K562 (cell line): ENCODE measurements around the gene DCTN5. TPM values are rescaled to one million over a fixed set of nuclear protein-coding genes. Genes with fewer than 3 reads are reported as not detected.

Source experiments
- BRD9 ChIP-seq: fragments of 450-650 bp; IDR thresholded peaks from 2 replicates; pipeline ENCODE4 v1.6.1; 2018; ENCODE audit warnings: low read depth; ENCODE audit not compliant: partially characterized antibody
- CAMTA2 ChIP-seq: fragments of 250-450 bp; sonication (Bioruptor Pico); conservative IDR thresholded peaks from 2 replicates; pipeline ENCODE4 v1.5.1; 2022
- CBX3 ChIP-seq, 2 experiments: IDR thresholded peaks; 1 replicate in 1 of 2; 2 replicates in 1 of 2; pipeline ENCODE4 v1.6.1; 2012; ENCODE audit warnings: inconsistent platforms in 2 of 2, low read length in 2 of 2, borderline replicate concordance in 1 of 2, control low read depth in 1 of 2
- CHD2 ChIP-seq: IDR thresholded peaks from 2 replicates; pipeline ENCODE4 v1.6.1; 2011; ENCODE audit warnings: low read depth, low read length
- ESRRB ChIP-seq: fragments of 250-450 bp; sonication (Bioruptor Pico); IDR thresholded peaks from 2 replicates; pipeline ENCODE4 v1.5.0; 2020; ENCODE audit warnings: mild to moderate bottlenecking, moderate library complexity, borderline replicate concordance
- FUS ChIP-seq: fragments of 200-400 bp; formaldehyde crosslinking; optimal IDR thresholded peaks from 2 replicates; pipeline ENCODE3; 2017; ENCODE audit warnings: low read depth, low read length
- HMG20B ChIP-seq: fragments of 250-450 bp; sonication (Bioruptor Pico); IDR thresholded peaks from 2 replicates; pipeline ENCODE4 v1.5.0; 2021; ENCODE audit warnings: mild to moderate bottlenecking
- MBD2 ChIP-seq: sonication (generic); IDR thresholded peaks from 2 replicates; pipeline ENCODE4 v1.6.1; 2016; ENCODE audit warnings: low read depth, borderline replicate concordance
- NCOR1 ChIP-seq: fragments of 450-650 bp; IDR thresholded peaks from 2 replicates; pipeline ENCODE4 v1.6.1; 2016; ENCODE audit warnings: mild to moderate bottlenecking, moderate library complexity
- PRPF4 ChIP-seq: fragments of 200-400 bp; formaldehyde crosslinking; IDR thresholded peaks from one replicate; pipeline ENCODE4 v1.6.1; 2017; ENCODE audit warnings: low read length, low read depth, mild to moderate bottlenecking; ENCODE audit not compliant: insufficient read depth, poor library complexity, severe bottlenecking
- SRSF3 ChIP-seq: fragments of 200-400 bp; formaldehyde crosslinking; IDR thresholded peaks from 2 replicates; pipeline ENCODE4 v1.6.1; 2016; ENCODE audit warnings: mild to moderate bottlenecking, low read length, moderate library complexity; ENCODE audit not compliant: insufficient read depth
- TCFL5 ChIP-seq: fragments of 250-450 bp; sonication (Bioruptor Pico); conservative IDR thresholded peaks from 2 replicates; pipeline ENCODE4 v1.6.1; 2021; ENCODE audit warnings: mild to moderate bottlenecking, moderate library complexity, matching md5 sums
- ZNF780A ChIP-seq: fragments of 250-450 bp; sonication (Bioruptor Pico); IDR thresholded peaks from 2 replicates; pipeline ENCODE4 v1.5.0; 2021; ENCODE audit warnings: mild to moderate bottlenecking
- polyA plus RNA-seq, 8 experiments: library from polyadenylated mRNA; depleted of rRNA in 4 of 8; stranded (reverse) in 5 of 8; unstranded in 3 of 8; fragments of >200 nt; fragmentation: Nextera tagmentation in 2 of 8; fragmentation: Illumina TruSeq in 1 of 8; extraction: Ambion mirVana in 2 of 8; extraction: Trizol in 1 of 8; gene quantifications; 2 replicates each; pipeline versions ENCODE4 v1.2.1 to v1.2.3, GENCODE V29; 2011 to 2014; ENCODE audit warnings: inconsistent platforms in 1 of 8, missing spikeins in 1 of 8
- total RNA-seq, 7 experiments: library from RNA; depleted of rRNA in 6 of 7; stranded (reverse); fragments of >200 nt in 6 of 7; fragmentation: Illumina TruSeq in 2 of 7; extraction: Trizol in 2 of 7; gene quantifications; 2 replicates each; pipeline versions ENCODE4 v1.2.1 to v1.2.3, GENCODE V29; 2011 to 2021; ENCODE audit warnings: low replicate concordance in 1 of 7
- TF ChIP-seq, protein P1 (sequence below), 2 experiments: fragments of 150-350 bp in 1 of 2; IDR thresholded peaks; 2 replicates each; pipeline ENCODE4 v1.6.1; 2012 to 2016; ENCODE audit warnings: low read depth in 2 of 2, low read length in 2 of 2, mild to moderate bottlenecking in 1 of 2, moderate library complexity in 1 of 2
- TF ChIP-seq, protein P2 (sequence below): fragments of 150-350 bp; conservative IDR thresholded peaks from 2 replicates; pipeline ENCODE4 v1.6.1; 2014; ENCODE audit warnings: low read length
- TF ChIP-seq, protein P3 (sequence below): sonication (generic); formaldehyde crosslinking; IDR thresholded peaks from 2 replicates; pipeline ENCODE4 v1.8.1; 2023; ENCODE audit warnings: mild to moderate bottlenecking, missing genetic modification reagents
- TF ChIP-seq, protein P4 (sequence below): fragments of 250-450 bp; sonication (Bioruptor Pico); IDR thresholded peaks from 2 replicates; pipeline ENCODE4 v1.6.1; 2021; ENCODE audit warnings: mild to moderate bottlenecking

DCTN5 gene
- total and polyA plus RNA-seq, 9 of the 15 experiments (the other 6 are each of a cell fraction or from before 2014, with no cell fraction given), result 35.8 to 149 (median 75.9) TPM

DNA sequence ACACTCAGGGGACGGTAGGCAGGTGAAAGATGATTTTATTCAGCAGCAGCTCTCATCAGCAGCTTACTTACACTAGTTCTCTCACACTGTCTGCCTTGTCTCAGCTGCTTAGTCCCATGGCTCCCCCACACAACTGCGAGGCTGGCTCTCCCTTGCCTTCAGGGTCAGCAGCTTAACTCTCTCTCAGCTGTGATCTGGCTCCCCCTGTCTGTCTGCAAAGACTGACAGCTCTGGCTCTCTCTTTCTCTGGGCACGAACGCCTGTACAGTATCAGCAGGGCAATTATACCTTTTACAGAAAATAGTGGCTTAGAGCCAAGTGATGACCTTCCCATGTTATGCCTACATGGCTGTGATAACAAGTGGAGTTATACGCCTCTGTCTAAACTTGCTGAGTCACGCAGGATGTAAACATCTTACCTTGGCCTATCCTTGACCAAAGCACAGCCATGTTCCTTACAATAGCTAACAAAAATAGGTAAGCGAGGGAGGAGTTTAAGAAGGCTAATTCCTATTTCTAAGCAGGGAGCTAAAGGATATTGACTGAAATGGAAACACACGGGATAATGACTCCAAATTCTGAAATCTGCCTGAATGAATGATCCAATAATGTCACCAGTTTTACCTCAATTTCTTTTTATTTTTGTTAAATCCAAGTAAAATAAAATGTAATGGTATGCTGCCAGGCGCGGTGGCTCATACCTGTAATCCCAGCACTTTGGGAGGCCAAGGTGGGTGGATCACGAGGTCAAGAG is 44.1 kb upstream of the DCTN5 start (continued):
- TF ChIP-seq ESRRB (CRISPR knock-in tag) (peak; percentile 70; the same call in 1 of the 2 replicates), CAMTA2 (0 out of 2 replicates have a peak, but pooled peaks have one; percentile 59), CHD2 (no peak), SRSF3 (no peak), CBX3 (IDR thresholded peaks at IDR 0.05; ENCODE audit: borderline replicate concordance in 1 of 2, low read length in 2 of 2) (peak in 1 of 2 experiments; percentile 85; a peak in 1 of 3 replicates), ZNF780A (CRISPR knock-in tag) (no peak), FUS (no peak), HMG20B (CRISPR knock-in tag) (no peak), NCOR1 (peak; percentile 75), TCFL5 (CRISPR knock-in tag) (peak; percentile 98), MBD2 (no peak), BRD9 (peak; percentile 75), PRPF4 (no peak)
- TF ChIP-seq, protein P1, sequence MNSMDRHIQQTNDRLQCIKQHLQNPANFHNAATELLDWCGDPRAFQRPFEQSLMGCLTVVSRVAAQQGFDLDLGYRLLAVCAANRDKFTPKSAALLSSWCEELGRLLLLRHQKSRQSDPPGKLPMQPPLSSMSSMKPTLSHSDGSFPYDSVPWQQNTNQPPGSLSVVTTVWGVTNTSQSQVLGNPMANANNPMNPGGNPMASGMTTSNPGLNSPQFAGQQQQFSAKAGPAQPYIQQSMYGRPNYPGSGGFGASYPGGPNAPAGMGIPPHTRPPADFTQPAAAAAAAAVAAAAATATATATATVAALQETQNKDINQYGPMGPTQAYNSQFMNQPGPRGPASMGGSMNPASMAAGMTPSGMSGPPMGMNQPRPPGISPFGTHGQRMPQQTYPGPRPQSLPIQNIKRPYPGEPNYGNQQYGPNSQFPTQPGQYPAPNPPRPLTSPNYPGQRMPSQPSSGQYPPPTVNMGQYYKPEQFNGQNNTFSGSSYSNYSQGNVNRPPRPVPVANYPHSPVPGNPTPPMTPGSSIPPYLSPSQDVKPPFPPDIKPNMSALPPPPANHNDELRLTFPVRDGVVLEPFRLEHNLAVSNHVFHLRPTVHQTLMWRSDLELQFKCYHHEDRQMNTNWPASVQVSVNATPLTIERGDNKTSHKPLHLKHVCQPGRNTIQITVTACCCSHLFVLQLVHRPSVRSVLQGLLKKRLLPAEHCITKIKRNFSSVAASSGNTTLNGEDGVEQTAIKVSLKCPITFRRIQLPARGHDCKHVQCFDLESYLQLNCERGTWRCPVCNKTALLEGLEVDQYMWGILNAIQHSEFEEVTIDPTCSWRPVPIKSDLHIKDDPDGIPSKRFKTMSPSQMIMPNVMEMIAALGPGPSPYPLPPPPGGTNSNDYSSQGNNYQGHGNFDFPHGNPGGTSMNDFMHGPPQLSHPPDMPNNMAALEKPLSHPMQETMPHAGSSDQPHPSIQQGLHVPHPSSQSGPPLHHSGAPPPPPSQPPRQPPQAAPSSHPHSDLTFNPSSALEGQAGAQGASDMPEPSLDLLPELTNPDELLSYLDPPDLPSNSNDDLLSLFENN (IDR thresholded peaks at IDR 0.05; ENCODE audit: low read depth in 2 of 2, low read length in 2 of 2), result no peak
- TF ChIP-seq, protein P2, sequence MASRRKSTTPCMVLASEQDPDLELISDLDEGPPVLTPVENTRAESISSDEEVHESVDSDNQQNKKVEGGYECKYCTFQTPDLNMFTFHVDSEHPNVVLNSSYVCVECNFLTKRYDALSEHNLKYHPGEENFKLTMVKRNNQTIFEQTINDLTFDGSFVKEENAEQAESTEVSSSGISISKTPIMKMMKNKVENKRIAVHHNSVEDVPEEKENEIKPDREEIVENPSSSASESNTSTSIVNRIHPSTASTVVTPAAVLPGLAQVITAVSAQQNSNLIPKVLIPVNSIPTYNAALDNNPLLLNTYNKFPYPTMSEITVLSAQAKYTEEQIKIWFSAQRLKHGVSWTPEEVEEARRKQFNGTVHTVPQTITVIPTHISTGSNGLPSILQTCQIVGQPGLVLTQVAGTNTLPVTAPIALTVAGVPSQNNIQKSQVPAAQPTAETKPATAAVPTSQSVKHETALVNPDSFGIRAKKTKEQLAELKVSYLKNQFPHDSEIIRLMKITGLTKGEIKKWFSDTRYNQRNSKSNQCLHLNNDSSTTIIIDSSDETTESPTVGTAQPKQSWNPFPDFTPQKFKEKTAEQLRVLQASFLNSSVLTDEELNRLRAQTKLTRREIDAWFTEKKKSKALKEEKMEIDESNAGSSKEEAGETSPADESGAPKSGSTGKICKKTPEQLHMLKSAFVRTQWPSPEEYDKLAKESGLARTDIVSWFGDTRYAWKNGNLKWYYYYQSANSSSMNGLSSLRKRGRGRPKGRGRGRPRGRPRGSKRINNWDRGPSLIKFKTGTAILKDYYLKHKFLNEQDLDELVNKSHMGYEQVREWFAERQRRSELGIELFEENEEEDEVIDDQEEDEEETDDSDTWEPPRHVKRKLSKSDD, result no peak
- TF ChIP-seq, protein P3, sequence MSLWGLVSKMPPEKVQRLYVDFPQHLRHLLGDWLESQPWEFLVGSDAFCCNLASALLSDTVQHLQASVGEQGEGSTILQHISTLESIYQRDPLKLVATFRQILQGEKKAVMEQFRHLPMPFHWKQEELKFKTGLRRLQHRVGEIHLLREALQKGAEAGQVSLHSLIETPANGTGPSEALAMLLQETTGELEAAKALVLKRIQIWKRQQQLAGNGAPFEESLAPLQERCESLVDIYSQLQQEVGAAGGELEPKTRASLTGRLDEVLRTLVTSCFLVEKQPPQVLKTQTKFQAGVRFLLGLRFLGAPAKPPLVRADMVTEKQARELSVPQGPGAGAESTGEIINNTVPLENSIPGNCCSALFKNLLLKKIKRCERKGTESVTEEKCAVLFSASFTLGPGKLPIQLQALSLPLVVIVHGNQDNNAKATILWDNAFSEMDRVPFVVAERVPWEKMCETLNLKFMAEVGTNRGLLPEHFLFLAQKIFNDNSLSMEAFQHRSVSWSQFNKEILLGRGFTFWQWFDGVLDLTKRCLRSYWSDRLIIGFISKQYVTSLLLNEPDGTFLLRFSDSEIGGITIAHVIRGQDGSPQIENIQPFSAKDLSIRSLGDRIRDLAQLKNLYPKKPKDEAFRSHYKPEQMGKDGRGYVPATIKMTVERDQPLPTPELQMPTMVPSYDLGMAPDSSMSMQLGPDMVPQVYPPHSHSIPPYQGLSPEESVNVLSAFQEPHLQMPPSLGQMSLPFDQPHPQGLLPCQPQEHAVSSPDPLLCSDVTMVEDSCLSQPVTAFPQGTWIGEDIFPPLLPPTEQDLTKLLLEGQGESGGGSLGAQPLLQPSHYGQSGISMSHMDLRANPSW, result no peak
- TF ChIP-seq, protein P4, sequence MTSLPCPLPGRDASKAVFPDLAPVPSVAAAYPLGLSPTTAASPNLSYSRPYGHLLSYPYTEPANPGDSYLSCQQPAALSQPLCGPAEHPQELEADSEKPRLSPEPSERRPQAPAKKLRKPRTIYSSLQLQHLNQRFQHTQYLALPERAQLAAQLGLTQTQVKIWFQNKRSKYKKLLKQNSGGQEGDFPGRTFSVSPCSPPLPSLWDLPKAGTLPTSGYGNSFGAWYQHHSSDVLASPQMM (CRISPR knock-in tag), result peak; percentile 76; the same call in 1 of the 2 replicates
